GM18858 (cell line): Measurements from ENCODE around the gene ZBTB7A.

Source experiments
- ATAC-seq: cut with Tn5 transposase; IDR thresholded peaks from one replicate; pipeline ENCODE4 v1.9.1; 2021; ENCODE audit not compliant: unreplicated experiment

Gene ZBTB7A

GRCh38 chr19:4069331-4069959 lies 2.7 kb upstream of the ZBTB7A start:
- no peak for ATAC-seq

GRCh38 chr19:4068047-4068966 lies 1.6 kb upstream of the ZBTB7A start:
- no peak for ATAC-seq

- no peak for ATAC-seq
Observed at GRCh38 chr19:4067396-4068046, 822 bp upstream of the ZBTB7A start.

- ATAC-seq, result no peak
Observed at GRCh38 chr19:4066176-4066606, 508 bp downstream of the ZBTB7A start.

GRCh38 chr19:4065430-4066175 lies 1.1 kb downstream of the ZBTB7A start:
- peak; percentile 64 for ATAC-seq

- no peak for ATAC-seq
Observed at GRCh38 chr19:4064496-4065260, 2.0 kb downstream of the ZBTB7A start.

- ATAC-seq, result no peak
Observed at GRCh38 chr19:4064149-4064495, 2.6 kb downstream of the ZBTB7A start.

GRCh38 chr19:4063369-4064148 lies 3.1 kb downstream of the ZBTB7A start:
- ATAC-seq, result no peak

GRCh38 chr19:4062419-4063368 lies 4.0 kb downstream of the ZBTB7A start:
- no peak for ATAC-seq

GRCh38 chr19:4061683-4062418 lies 4.8 kb downstream of the ZBTB7A start:
- ATAC-seq, result no peak

GRCh38 chr19:4061178-4061682 lies 5.5 kb downstream of the ZBTB7A start:
- no peak for ATAC-seq

GRCh38 chr19:4060621-4061177 lies 6.0 kb downstream of the ZBTB7A start:
- ATAC-seq, result no peak

GRCh38 chr19:4059891-4060620 lies 6.6 kb downstream of the ZBTB7A start:
- ATAC-seq, result no peak

GRCh38 chr19:4059453-4059871 lies 7.2 kb downstream of the ZBTB7A start:
- ATAC-seq, result no peak

GRCh38 chr19:4058693-4059452 lies 7.8 kb downstream of the ZBTB7A start:
- no peak for ATAC-seq
